Stimulated activated CD8-positive, alpha-beta memory T cell treated with anti-CD3 and anti-CD28 coated beads, Interleukin-7, amount 100 ng/mL, for 48 hours (primary cell): ENCODE data around the gene TMEM221.
"Not testable (repeated sequence)": the region's sequence is repeated elsewhere in the genome, so short reads cannot be mapped to it uniquely, and the experiment has no call there.

Experiments used
- DNase-seq, 2 donors: peaks; one replicate each; pipeline ENCODE4 v3.0.0-alpha.2; 2020; ENCODE audit warnings: low read depth in 1 of 2; ENCODE audit errors: extremely low read depth in 1 of 2

The TMEM221 gene

DNA sequence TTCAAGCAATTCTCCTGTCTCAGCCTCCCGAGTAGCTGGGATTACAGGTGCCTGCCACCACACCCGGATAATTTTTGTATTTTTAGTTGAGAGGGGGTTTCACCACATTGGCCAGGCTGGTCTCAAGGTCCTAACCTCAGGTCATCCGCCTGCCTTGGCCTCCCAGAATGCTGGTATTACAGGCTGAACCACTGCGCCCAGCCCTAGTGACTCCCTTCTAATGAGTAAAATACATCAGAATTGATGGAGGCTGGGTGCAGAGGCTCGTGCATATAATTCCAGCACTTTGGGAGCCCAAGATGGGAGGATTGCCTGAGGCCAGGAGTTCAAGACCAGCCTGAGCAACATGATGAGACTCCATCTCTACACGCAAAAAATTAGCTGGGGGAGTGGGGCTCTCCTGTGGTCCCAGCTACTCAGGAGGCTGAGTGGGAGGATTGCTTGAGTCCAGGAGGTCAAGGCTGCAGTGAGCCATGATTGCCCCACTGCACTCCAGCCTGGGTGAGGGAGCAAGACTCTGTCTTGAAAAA is 26.6 kb upstream of the TMEM221 start:
- DNase-seq = not testable (repeated sequence)

DNA sequence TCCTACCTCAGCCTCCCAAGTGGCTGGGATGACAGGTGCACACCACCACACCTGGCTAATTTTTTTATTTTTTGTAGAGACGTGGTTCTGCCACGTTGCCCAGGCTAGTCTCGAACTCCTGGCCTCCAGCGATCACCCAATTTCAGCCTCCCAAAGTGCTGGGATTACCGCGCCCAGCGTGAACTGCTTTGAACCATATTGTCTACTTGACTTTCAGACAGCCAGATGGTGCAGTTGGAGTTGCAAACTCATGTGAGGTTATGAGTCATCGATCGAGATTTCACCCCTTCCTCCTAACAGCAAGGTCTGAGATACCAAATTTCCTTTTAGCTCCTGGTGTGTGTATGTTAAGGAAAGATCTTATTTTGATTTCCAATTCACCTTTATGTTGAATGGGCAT is 24.6 kb upstream of the TMEM221 start:
- no peak for DNase-seq

DNA sequence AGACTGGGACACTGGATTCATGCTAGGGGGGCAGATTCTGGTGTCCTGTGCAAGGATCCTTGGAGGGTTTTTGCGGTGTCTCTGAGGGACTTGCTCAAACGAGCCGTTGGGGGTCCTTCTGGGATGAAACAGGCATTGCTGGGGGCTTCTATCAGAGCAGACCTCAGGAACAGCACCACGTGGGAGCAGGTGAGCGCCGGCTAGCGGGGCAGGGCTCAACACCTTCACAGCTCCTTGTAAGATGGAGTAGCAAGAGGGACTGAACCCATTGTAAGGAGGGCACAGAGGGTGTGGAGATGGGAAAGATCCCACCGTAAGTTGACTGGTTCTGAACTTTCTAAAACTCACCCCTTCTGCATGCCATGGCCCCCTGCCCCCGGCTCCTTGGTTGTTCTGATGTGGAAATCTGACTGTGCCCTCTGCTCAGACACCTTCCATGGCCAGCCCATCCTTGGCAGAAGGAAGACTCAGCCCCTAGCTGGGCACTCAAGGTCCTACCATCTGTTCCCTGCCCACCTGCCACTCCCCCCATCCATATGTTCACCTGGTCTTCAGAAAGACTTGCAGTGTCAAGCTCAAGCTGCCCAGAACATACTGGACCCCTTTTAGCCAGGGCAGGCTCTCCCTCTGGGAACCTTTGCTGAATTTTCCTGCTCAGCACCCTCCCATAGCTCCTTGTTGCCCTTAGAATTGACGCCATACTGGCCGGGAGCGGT is 23.1 kb upstream of the TMEM221 start:
- DNase-seq = no peak

DNA sequence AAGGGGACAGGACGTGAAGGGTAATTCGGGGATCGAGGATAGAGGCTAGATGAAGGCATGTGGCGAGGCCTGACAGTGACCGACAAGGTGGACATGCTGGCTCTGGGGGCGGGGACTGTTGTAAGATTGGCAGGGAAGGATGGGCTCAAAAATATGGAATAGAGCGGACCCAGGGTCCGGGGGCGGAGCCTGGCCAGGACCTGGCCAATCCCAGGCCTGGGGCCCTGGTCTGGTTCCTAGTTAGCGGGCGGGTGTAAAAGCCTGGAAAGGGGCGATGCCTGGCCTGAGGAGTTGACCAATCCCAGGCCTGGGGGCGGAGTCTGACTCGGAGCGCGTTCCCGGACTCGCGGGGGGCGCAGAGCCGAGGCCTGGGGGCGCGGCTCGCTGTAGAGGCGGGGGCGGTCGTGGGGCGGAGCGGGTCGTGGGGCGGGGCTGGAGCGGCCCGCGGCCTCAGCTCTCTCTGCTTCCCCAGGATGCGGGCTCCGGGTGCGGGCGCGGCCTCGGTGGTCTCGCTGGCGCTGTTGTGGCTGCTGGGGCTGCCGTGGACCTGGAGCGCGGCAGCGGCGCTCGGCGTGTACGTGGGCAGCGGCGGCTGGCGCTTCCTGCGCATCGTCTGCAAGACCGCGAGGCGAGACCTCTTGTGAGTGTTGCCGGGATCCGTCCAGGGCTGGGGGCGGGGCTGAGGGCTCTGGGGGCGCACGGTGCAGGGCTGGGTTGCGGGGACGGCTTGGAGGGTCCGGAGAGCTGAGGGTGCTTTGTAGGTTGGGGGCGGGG is 21.8 kb upstream of the TMEM221 start, which contains the start of gene SLC27A1:
TSS of gene SLC27A1 (plus strand) at position 457 of the 774 bp plus-strand sequence. CDS start at position 474, 17 bp downstream.
- peak; percentile 83 to 92 for DNase-seq

DNA sequence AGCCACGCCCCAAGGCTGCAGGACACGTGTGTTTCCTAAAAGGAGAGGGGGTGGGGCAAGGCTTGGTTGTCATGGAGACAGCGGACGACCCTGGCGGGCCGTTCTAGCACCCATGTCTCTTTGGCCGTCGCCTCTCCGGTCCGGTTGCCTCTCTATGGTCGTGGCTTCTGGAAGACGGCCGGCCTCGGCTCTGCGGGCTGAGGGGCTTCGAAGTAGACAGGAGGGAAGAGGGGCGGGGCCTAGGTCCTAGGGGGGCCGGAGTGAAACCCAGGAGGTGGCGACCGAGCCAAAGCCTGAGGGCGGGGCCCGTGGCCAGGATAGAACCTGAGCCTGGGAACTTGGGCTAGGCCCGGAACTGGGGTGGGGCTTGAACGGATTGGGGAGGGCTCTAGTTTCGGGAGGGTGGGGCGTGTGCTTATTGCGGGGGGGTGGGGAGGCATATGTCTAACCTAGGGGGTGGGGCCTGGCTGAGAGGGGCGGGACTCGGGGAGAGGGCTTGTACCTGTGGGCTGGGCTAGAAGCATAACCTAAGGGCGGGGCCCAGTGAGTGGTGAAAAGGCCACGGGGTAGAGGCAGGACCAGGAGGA is 21.1 kb upstream of the TMEM221 start:
- peak; percentile 78 to 90 for DNase-seq

DNA sequence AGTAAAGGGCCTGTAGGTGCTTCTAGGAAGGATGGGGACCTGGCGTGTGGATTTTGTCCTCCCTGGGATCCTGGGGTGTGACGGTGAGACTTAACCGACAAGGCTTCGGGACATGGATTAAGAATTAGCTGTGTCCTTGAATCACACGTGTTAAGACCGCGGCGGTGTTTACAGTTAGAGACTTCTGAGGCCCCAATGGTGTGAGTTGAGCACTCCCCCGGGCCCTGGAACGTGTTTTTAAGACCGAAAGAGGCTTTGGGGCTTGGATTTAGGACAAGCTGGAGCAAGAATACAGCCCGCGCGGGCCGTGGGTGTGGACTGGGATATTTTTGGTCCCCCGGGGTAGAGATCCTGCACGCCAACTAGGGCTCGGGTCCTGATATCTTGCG is 20.6 kb upstream of the TMEM221 start:
- no peak for DNase-seq

DNA sequence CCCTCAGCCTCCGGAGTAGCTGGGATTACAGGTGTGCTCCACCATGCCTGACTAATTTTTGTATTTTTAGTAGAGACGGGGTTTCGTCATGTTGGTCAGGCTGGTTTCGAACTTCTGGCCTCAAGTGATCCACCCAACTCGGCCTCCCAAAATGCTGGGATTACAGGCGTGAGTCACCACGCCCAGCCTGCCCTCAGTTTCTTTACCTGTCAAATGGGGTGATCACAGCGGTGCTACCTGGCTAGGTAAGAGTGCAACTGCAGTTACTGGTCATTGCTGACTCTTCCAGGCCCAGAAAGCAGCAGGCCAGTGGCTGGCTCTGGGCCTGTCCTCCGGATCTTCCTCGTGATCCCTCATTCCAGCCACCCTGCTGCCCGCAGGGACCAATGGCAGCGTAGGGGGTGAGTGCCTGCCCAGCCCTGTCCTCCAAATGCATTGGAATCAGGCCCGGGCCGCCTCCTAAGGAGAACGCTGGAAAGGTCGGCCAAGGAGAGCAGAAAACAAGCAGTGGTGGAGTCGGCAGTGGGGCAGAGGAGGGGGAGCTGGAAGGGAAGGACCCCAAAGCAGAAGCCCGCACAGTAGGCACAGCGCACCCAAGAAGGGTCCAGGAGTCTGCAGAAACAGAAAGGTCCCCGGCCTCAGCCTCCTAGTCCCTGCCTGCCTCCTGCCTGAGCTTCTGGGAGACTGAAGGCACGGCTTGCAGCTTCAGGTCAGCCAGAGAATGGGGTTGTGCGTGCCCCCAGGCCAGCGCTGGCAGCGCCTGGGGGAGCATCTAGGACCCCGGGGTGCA is 20.0 kb upstream of the TMEM221 start:
- no peak for DNase-seq

DNA sequence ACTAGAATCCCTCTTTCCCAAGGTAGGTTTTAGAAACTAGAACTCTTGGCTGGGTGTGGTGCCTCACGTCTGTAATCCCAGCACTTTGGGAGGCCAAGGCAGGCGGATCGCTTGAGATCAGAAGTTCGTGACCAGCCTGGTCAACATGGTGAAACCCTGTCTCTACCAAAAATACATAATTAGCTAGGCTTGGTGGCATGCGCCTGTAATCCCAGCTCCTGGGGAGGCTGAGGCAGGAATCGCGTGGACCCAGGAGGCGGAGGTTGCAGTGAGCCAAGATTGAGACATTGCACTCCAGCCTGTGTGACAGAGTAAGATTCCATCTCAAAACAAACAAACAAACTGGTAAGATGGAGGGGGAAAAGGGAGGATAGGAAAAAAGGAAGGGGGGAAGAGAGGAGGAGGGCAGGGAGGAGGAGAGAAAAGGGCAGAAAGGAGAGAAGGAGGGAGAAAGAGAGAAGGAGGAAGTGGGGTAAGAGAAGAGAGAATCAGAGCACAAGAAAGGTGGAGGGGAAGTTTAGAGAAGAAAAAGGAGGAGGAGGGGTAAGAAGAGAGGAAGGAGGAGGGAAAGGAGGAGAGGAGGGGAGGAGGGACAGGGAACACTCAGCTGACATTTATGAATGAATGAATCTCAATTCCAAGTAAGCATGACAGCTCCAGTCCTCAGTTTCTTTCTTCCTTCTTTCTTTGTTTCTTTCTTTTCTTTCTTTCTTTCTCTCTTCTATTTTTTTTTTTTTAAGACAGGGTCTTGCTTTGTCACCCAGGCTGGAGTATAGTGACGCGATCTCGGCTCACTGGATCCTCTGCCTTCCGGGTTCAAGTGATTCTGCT is 19.2 kb upstream of the TMEM221 start:
- DNase-seq = no peak

DNA sequence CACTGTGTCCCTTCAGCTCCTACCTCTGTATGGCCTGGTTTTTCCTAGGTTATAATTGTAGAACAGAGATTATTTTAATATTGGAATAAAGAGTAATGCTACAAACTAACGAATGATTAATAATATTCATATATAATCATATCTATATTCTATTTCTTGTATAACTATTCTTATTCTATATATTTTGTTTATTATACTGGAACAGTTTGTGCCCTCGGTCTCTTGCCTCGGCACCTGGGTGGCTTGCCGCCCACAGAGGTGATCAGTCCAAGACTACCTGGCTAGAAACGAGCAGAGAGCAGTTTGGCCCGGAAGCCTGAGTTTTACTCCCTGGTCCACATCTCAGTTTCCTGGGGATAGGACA is 18.0 kb upstream of the TMEM221 start:
- DNase-seq = no peak

DNA sequence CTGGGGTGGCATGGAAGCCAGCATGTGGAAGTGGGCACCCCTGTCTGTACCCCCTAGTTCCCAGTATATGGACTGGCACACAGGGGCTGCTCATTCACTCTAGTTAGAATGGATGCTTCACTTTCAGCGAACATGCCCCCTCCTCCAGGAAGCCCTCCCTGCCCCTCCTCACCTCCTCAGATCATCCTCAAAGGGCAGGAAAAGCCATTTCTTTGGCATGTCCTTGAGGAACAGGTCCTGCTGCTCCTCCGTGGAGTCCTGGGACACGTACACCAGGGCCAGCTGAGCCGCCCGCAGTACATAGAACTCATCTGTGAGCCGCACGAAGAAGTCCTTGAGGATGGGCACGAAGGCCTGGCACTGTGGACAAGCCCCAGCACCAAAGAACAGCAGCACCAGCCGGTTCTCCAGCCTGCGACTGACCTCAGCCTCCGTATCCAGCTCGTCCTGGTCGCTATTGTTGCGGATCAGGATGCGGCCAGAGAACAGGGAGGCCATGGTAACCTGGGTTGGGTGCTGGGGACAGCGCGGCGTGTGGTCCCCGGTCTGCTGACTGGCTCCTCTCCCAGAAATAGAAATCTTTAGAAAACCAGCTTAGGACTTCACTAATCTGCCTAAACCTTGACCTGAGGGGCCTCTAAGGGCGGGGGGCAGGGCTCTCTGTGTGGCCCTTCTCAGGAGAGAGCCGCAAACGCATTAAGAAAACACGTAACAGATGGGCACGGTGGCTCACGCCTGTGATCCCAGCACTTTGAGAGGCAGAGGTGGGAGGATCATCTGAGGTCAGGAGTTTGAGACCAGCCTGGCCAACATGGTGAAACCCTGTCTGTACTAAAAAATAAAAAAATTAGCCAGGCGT is 12.1 kb upstream of the TMEM221 start, which contains the start of gene NXNL1:
TSS of gene NXNL1 (minus strand) at position 555 of the 859 bp plus-strand sequence. CDS start at position 498, 57 bp downstream.
- no peak for DNase-seq

DNA sequence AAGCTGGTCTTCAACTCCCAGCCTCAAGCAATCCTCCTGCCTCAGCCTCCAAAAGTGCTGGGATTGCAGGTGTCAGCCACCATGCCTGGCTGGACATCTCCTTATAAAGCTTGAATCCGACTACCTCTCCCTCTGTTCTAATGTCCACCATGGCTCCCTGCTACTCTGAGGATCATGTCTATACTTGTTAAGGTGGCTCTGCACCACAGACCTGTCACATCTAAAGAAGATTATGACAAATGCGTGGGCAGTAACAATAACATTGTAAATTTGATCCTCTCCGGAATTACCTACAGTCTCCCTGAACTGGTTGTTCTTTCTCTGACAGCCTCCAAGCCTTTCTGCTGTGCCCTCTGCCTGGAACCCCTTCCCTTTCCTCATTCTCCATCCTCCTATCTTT is 10.5 kb upstream of the TMEM221 start:
- no peak for DNase-seq

DNA sequence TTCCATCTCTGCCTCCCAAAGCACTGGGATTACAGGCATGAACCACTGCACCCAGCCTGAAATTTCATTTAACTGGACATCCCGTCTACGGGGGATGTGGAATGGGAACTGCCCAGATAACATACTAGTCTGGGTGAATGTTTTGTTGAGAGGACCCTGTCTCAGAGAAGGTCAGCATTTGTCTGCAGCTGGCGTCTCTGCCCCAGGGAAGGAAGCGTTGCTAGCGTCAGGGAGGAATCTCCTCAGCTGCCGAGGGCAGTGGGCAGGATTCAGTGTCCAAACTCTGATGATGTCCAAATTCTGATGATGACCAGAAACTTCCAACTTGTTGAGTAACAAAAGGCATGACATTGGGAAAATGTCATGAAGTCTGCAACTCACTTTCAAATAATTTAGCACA is 9.1 kb upstream of the TMEM221 start:
- no peak for DNase-seq

DNA sequence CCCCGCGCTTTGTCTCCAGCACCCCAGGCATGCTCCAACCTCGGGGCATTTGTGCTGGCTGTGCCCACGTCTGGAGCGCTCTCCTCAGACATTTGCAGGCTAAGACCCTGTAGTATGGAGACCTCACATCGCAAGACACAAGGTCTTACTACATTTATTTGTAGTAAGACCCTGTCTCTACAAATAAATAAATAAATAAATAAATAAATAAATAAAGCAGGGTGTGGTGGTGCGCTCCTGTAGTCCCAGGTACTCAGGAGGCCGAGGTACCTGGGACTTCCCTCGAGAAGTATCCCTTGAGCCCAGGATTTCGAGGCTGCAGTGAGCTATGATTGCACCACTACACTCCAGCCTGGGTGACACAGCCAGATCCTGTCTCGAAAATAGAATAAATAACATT is 7.7 kb upstream of the TMEM221 start:
- no peak for DNase-seq

DNA sequence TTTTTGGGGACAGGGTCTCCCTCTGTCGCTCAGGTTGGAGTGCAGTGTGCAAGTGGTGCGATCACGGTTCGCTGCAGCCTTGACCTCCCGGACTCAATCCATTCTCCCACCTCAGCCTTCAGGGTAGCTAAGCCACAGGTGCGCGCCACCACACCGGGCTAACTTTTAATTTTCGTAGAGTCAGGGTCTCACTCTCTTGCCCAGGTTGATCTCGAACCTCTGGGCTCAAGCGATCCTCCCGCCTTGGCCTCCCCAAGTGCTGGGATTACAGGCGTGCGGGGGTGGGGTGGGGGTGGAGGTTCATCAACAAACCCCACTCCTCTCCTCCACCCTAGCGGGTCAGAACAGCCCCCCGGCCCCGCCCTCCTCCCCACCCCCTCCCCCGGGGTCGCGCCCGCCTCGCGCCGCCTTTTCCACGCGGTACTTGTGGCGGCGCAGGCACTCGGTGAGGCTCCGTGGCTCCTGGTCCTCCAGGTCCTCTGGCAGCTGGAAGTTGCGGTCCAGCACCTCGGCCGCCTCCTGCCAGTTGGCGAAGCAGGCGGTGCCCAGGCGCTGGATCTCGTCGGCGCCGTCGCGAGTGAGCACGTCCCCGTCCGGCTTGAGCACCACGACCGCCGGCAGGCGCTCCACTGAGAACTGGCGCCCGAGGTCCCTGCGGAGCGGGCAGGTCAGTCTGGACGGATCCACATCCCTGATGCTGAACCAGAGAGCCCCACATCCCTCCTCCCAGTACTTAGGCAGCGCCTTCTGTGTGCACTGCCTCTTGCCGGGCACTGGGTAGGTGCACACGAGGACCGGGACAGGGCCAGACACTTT is 7.0 kb upstream of the TMEM221 start:
- no peak for DNase-seq

DNA sequence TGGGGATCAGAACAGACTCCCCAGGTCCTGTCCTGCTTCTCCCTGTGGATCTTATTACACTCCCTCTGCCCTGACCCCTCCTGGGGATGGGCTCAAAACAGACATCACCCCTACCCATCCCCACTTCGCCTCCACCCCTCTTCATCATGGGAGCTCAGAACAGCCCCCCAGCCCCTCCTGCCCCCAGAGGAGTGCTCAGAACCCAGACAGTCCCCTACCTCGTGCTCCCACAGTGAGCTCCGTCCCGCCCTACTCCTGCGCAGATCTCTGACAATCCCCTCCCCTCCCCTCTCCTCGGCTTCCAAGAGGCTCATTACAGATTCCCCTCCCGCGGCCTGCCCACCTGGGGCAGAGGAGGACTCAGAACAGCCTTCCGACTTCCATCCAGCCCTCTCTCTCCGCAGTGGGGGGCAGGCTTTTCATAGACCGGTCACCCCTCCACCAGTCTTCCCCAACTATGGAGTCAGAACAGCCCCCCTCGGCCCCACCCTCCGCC is 6.2 kb upstream of the TMEM221 start:
- DNase-seq = no peak

DNA sequence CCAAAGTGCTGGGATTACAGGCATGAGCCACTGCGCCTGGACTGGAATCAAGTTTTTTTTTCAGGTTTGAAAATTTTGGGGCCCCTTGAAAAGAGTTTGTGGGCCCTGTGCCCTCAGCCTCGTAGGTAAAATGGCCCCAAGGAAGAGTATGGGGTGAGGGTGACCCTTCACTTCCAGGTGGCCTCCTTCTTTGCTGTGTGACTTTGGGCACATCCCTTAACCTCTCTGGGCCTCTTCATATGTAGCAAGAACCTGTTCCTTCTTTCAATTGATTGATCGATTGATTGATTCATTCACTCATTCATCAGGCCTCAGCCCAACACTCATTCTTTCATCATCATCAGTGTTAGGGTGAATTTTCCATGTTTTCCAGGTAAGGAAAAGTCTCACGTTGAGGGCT is 3.4 kb upstream of the TMEM221 start:
- DNase-seq = no peak

DNA sequence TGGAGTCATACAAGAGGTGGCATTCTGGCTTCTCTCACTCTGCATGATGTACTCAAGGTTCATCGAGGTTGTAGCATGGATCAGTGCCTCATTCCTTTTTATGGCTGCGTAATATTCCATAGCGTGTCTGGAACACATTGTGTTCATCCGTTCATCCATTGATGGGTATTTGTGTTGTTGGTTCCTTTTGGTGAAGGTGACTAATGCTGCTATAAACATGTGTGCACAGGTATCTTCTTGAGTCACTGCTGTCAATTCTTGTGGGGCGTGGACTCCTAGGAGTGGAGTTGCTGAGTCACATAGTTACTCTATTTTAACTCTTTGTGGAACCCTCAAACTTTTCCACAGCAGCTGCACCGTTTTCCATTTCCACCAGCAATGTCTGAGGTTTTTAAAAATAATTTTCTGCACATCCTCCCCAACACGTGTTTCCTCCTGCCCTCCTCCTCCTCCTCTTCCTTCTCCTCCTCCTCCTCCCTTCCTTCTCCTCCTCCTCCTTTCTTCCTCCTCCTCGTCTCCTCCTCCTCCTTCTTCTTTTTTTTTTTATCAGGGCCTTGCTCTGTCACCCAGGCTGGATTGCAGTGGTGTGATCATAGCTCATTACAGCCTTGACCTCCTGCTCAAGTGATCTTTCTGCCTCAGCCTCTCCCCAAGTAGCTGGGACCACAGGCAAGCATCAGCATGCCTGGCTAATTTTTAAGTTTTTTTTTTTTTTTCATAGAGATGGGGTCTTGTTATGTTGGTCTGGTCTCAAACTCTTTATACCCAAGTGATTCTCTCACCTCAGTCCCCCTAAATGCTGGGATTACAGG is 2.0 kb upstream of the TMEM221 start:
- DNase-seq = peak in 1 of 2 donors; percentile 51
